ENCODE data around the gene ZC3H11A.
"Not testable (repeated sequence)": the region's sequence is repeated elsewhere in the genome, so short reads cannot be mapped to it uniquely, and the experiment has no call there.

- TF ChIP-seq CTCF (IDR thresholded peaks at IDR 0.05; ENCODE audit: insufficient read depth, low read length); POLR2AphosphoS5 (IDR thresholded peaks at IDR 0.05; ENCODE audit: low read depth); REST (IDR thresholded peaks at IDR 0.05; ENCODE audit: insufficient replicate concordance, low read depth); GABPA (IDR thresholded peaks at IDR 0.05; ENCODE audit: low read depth): not testable (repeated sequence)
Measured at GRCh38 chr1:203758749-203759148, 36.7 kb upstream of the ZC3H11A start.

Data from HL-60 (cell line).